Measurements from ENCODE around the gene SCAMP4.
"Not testable (repeated sequence)": the region's sequence is repeated elsewhere in the genome, so short reads cannot be mapped to it uniquely, and the experiment has no call there.

Gene SCAMP4

GRCh38 chr19:1880611-1881392 lies 24.4 kb upstream of the SCAMP4 start (continued):
- TF ChIP-seq TSHZ2 (CRISPR knock-in tag; IDR thresholded peaks at IDR 0.05) (no peak), ESRRG (CRISPR knock-in tag; IDR thresholded peaks at IDR 0.05) (no peak), ZFP30 (CRISPR knock-in tag; IDR thresholded peaks at IDR 0.05) (no peak), SNAI2 (CRISPR knock-in tag; IDR thresholded peaks at IDR 0.05) (no peak)

GRCh38 chr19:1881393-1882088 lies 23.7 kb upstream of the SCAMP4 start:
- not testable (repeated sequence) for ATAC-seq

GRCh38 chr19:1882089-1882785 lies 23.0 kb upstream of the SCAMP4 start:
- TF ChIP-seq PPARA (CRISPR knock-in tag; IDR thresholded peaks at IDR 0.05; ENCODE audit: borderline replicate concordance) = no peak
- TF ChIP-seq CSRNP3 (CRISPR knock-in tag; IDR thresholded peaks at IDR 0.05) = no peak
- TF ChIP-seq TCF4 (CRISPR knock-in tag; IDR thresholded peaks at IDR 0.05; ENCODE audit: borderline replicate concordance) = no peak
- TF ChIP-seq CSDC2 (CRISPR knock-in tag; IDR thresholded peaks at IDR 0.05) = no peak
- no peak for TF ChIP-seq ZC3H10 (CRISPR knock-in tag; IDR thresholded peaks at IDR 0.05)
- TF ChIP-seq ZFP3 (CRISPR knock-in tag; IDR thresholded peaks at IDR 0.05) = no peak
- TF ChIP-seq OSR1 (CRISPR knock-in tag; IDR thresholded peaks at IDR 0.05) = no peak
- no peak for TF ChIP-seq POU6F1 (CRISPR knock-in tag; IDR thresholded peaks at IDR 0.05; ENCODE audit: borderline replicate concordance, low read depth)
- TF ChIP-seq RARB (CRISPR knock-in tag; IDR thresholded peaks at IDR 0.05) = no peak
- TF ChIP-seq ZNF565 (CRISPR knock-in tag; conservative IDR thresholded peaks at IDR 0.05; ENCODE audit: low read depth) = no peak
- TF ChIP-seq ZFP30 (CRISPR knock-in tag; IDR thresholded peaks at IDR 0.05) = no peak
- no peak for TF ChIP-seq CREB5 (CRISPR knock-in tag; IDR thresholded peaks at IDR 0.05; ENCODE audit: low read depth)
- TF ChIP-seq ZNF70 (CRISPR knock-in tag; IDR thresholded peaks at IDR 0.05) = no peak
- no peak for TF ChIP-seq ARNTL (CRISPR knock-in tag; IDR thresholded peaks at IDR 0.05; ENCODE audit: borderline replicate concordance, low read depth)
- ATAC-seq = no peak

GRCh38 chr19:1882786-1883692 lies 22.2 kb upstream of the SCAMP4 start:
- no peak for ATAC-seq
- no peak for TF ChIP-seq POU6F1 (CRISPR knock-in tag; IDR thresholded peaks at IDR 0.05; ENCODE audit: borderline replicate concordance, low read depth)
- TF ChIP-seq CSRNP3 (CRISPR knock-in tag; IDR thresholded peaks at IDR 0.05) = no peak
- no peak for TF ChIP-seq ESRRG (CRISPR knock-in tag; IDR thresholded peaks at IDR 0.05)
- TF ChIP-seq OSR1 (CRISPR knock-in tag; IDR thresholded peaks at IDR 0.05) = no peak
